Panc1 (cell line): ENCODE data around the gene NKX2-1. TPM values are rescaled to one million over a fixed set of nuclear protein-coding genes. Genes with fewer than 3 reads are reported as not detected.

Experiments
- ATAC-seq: fragments of 200-7000 bp; cut with Tn5 transposase; 2 replicates; pipeline ENCODE4 v1.9.1; 2020; ENCODE audit warnings: mild to moderate bottlenecking, moderate library complexity
- BruUV-seq: library from RNA; stranded (reverse); fragments of 400-500 nt; replicated peaks from 2 replicates; lab custom pipeline; 2021; lab: Mats Ljungman, UMichigan
- CTCF ChIA-PET: fragments of 300-600 bp; sonication (Branson Sonifier 250); formaldehyde crosslinking; loops from one replicate; lab custom pipeline; 2022; ENCODE audit warnings: antibody characterized with exemption; lab: Charles Lee
- POLR2A ChIA-PET: fragments of 300-600 bp; sonication (Branson Sonifier 250); formaldehyde crosslinking; loops from one replicate; lab custom pipeline; 2022; ENCODE audit warnings: antibody characterized with exemption; lab: Charles Lee
- DNase-seq: peaks from one replicate; pipeline ENCODE4 v3.0.0-alpha.2; 2010; ENCODE audit warnings: low read depth, low spot score
- H3K27ac ChIP-seq: 2 replicates; pipeline ENCODE4 v1.5.1; 2011; ENCODE audit warnings: mild to moderate bottlenecking, low read length, inconsistent platforms
- H3K27me3 ChIP-seq: fragments of 200-500 bp; sonication (Bioruptor generic); 2 replicates; pipeline ENCODE4 v1.6.0; 2014; ENCODE audit warnings: low read length, inconsistent platforms; ENCODE audit not compliant: control insufficient read depth, insufficient read depth
- H3K36me3 ChIP-seq: fragments of 200-500 bp; sonication (Bioruptor generic); 2 replicates; pipeline ENCODE4 v1.5.1; 2014; ENCODE audit warnings: inconsistent platforms, mild to moderate bottlenecking, low read length, moderate library complexity; ENCODE audit not compliant: control insufficient read depth, insufficient read depth
- H3K4me1 ChIP-seq: 2 replicates; pipeline ENCODE4 v1.5.1; 2011; ENCODE audit warnings: inconsistent platforms, mild to moderate bottlenecking, low read length, moderate library complexity; ENCODE audit not compliant: control insufficient read depth, insufficient read depth
- H3K4me3 ChIP-seq, 2 experiments: 2 replicates each; pipeline ENCODE4 v1.5.1; 2011 to 2012; ENCODE audit warnings: low read depth in 2 of 2, low read length in 2 of 2, mild to moderate bottlenecking in 2 of 2, inconsistent platforms in 1 of 2, moderate library complexity in 1 of 2
- H3K9me3 ChIP-seq: fragments of 200-500 bp; sonication (Bioruptor generic); 2 replicates; pipeline ENCODE4 v1.5.1; 2014; ENCODE audit warnings: low read depth, mild to moderate bottlenecking, inconsistent platforms, low read length, moderate library complexity; ENCODE audit not compliant: control insufficient read depth, insufficient read depth
- CTCF ChIP-seq: fragments of 450-650 bp; IDR thresholded peaks from 2 replicates; pipeline ENCODE4 v1.5.1; 2017; ENCODE audit warnings: mild to moderate bottlenecking
- POLR2AphosphoS5 ChIP-seq: IDR thresholded peaks from 2 replicates; pipeline ENCODE4 v1.6.1; 2012; ENCODE audit warnings: mild to moderate bottlenecking, low read depth, low read length, moderate library complexity
- REST ChIP-seq, 2 experiments: IDR thresholded peaks; 2 replicates each; pipeline ENCODE4 v1.6.1; 2011 to 2012; ENCODE audit warnings: low read depth in 2 of 2, control low read depth in 1 of 2, low read length in 1 of 2, mild to moderate bottlenecking in 1 of 2, moderate library complexity in 1 of 2; ENCODE audit not compliant: insufficient read depth in 1 of 2
- SIN3A ChIP-seq: IDR thresholded peaks from 2 replicates; pipeline ENCODE4 v1.6.1; 2012; ENCODE audit warnings: low read depth, mild to moderate bottlenecking, low read length, moderate library complexity, borderline replicate concordance; ENCODE audit not compliant: insufficient read depth
- TCF7L2 ChIP-seq: IDR thresholded peaks from 2 replicates; pipeline ENCODE4 v1.6.1; 2011; ENCODE audit warnings: mild to moderate bottlenecking, low read depth, low read length, inconsistent platforms
- in situ Hi-C: cut with HindIII; loops from 2 replicates; pipeline ENCODE4 v1.10.0; 2016; ENCODE audit warnings: low sequenced_read_pairs, low pct_unique_long_range_greater_than_20kb
- intact Hi-C: fragments of 100-400 bp; cut with micrococcal nuclease; formaldehyde crosslinking; loops from one replicate; pipeline ENCODE4 v1.10.0; 2022; ENCODE audit not compliant: unreplicated experiment
- total RNA-seq: library from RNA; stranded (reverse); gene quantifications from one replicate; pipeline ENCODE4 v1.2.1, GENCODE V29; 2021; ENCODE audit not compliant: unreplicated experiment

The NKX2-1 gene
- total RNA-seq, 1 experiment from 2014 or later: 0.13 TPM

GRCh38 chr14:36504771-36505175 is 15.3 kb downstream of the NKX2-1 start:
- Histone ChIP-seq H3K27ac (no peak overlapping the region), H3K27me3 (peaks cover 7% of the 10 kb centered on the region), H3K9me3 (no peaks in the 10 kb centered on the region), H3K4me3 (no peak overlapping the region), H3K36me3 (no peaks in the 10 kb centered on the region), H3K4me1 (no peaks in the 10 kb centered on the region)
- no TSS peak for BruUV-seq
- no peak for TF ChIP-seq REST (IDR thresholded peaks at IDR 0.05; ENCODE audit: insufficient read depth in 1 of 2, low read depth in 2 of 2, low read length in 1 of 2)
- TF ChIP-seq SIN3A: no peak
- TF ChIP-seq POLR2AphosphoS5: no peak
- TF ChIP-seq CTCF: no peak
- no peak for TF ChIP-seq TCF7L2
- no peak for ATAC-seq
- DNase-seq: no peak
- ChIA-PET CTCF (no interaction called here), POLR2A (no interaction called here)
- intact Hi-C loops: no loop called here
- in situ Hi-C loops: no loop called here

- CTCF ChIA-PET: no interaction called here
- Histone ChIP-seq H3K27me3 (peaks cover 7% of the 10 kb centered on the region), H3K36me3 (no peaks in the 10 kb centered on the region), H3K27ac (no peak overlapping the region), H3K4me1 (no peaks in the 10 kb centered on the region), H3K9me3 (no peaks in the 10 kb centered on the region), H3K4me3 (no peak overlapping the region)
- DNase-seq (no peak), ATAC-seq (no peak)
- TF ChIP-seq SIN3A (no peak), TCF7L2 (no peak)
- POLR2A ChIA-PET: no interaction called here
- BruUV-seq: no TSS peak
- in situ Hi-C loops (no loop called here), intact Hi-C loops (no loop called here)
Observed at GRCh38 chr14:36503771-36504741, 16.0 kb downstream of the NKX2-1 start.
